GM19043 (cell line): ENCODE data around the gene CELSR2.

Experiments
- ATAC-seq: cut with Tn5 transposase; IDR thresholded peaks from one replicate; pipeline ENCODE4 v1.9.1; 2021; ENCODE audit warnings: low read depth; ENCODE audit not compliant: unreplicated experiment

CELSR2 gene

GRCh38 chr1:109251277-109252166, 2.2 kb downstream of the CELSR2 start:
- no peak for ATAC-seq

GRCh38 chr1:109252167-109252892, 3.0 kb downstream of the CELSR2 start:
- ATAC-seq, result no peak

DNA sequence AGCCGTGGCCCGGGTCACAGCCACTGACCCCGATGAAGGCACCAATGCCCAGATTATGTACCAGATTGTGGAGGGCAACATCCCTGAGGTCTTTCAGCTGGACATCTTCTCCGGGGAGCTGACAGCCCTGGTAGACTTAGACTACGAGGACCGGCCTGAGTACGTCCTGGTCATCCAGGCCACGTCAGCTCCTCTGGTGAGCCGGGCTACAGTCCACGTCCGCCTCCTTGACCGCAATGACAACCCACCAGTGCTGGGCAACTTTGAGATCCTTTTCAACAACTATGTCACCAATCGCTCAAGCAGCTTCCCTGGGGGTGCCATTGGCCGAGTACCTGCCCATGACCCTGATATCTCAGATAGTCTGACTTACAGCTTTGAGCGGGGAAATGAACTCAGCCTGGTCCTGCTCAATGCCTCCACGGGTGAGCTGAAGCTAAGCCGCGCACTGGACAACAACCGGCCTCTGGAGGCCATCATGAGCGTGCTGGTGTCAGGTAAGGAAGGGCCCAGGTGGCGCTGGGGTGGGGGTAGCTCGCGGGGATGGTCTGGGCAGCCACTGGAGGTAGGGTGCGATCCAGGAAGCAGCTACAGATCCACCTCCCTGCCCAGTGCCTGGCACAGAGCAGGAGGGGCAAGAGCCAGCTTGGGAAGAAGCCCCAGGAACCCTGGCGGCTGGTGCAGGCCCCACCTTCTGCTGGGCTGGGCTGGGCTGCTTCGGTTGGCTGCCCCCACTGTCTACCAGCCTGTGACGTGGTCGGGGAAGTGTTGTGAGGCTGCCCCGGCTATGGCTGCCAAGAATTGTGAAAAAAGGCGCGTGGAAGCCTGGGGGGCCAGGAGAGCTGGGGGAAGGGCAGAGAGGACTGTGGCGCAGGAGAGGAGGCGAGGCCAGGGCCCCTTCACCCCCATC, 3.8 kb downstream of the CELSR2 start:
- no peak for ATAC-seq

GRCh38 chr1:109253803-109254620, 4.7 kb downstream of the CELSR2 start:
- ATAC-seq, result no peak

- no peak for ATAC-seq
These were observed 5.3 kb downstream of the CELSR2 start for GRCh38 chr1:109254621-109255096.

DNA sequence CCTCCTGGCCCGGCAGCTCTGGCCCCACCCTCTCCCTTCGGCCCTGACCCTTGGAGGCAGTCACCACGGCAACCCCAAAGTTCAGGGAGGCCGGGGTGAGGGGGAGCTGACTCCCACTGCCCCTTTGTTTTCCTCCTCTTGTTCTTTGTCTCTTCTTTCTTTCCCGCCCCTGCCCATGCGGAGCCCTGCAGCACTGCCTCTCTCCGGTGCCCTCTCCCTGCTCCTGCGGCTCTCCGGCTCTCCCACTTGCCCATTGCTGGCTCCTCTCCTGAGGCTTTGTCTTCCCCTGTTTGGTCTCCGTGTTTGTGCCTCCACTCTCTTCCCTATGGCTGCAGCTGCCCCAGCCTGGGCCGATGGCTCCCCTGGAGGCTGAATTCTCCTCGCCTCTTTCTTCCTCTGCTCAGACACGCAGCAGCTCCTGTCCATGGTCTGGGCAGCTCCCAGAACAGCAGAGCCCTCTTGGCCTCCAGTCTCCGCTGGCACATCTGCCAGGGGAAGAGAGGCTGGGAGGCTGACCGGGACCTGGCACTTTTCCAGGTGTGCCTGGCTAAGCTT, 5.8 kb downstream of the CELSR2 start:
- ATAC-seq, result no peak

- ATAC-seq, result no peak
These were observed 6.3 kb downstream of the CELSR2 start for GRCh38 chr1:109255678-109256077.

DNA sequence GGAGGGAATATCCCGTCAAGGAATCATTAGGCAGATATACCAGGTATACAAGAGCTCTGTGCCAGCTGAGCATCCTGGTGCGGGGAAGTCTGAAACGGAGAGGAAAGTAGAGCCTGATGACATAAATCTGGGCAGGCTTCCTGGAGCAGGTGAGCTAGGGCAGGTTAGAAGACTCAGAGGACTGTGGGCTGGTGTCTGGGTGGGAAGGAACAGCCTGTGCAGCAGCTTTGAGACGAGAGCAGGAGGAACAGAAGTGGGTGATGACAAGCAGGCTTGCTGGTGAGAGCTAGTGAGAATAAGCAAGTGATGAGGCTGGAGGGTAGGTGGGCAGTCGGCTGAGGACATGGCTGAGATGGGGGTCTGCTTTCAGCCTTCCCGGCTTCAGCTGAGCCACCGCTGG, 6.7 kb downstream of the CELSR2 start:
- no peak for ATAC-seq

GRCh38 chr1:109256971-109257681, 7.8 kb downstream of the CELSR2 start:
- no peak for ATAC-seq

DNA sequence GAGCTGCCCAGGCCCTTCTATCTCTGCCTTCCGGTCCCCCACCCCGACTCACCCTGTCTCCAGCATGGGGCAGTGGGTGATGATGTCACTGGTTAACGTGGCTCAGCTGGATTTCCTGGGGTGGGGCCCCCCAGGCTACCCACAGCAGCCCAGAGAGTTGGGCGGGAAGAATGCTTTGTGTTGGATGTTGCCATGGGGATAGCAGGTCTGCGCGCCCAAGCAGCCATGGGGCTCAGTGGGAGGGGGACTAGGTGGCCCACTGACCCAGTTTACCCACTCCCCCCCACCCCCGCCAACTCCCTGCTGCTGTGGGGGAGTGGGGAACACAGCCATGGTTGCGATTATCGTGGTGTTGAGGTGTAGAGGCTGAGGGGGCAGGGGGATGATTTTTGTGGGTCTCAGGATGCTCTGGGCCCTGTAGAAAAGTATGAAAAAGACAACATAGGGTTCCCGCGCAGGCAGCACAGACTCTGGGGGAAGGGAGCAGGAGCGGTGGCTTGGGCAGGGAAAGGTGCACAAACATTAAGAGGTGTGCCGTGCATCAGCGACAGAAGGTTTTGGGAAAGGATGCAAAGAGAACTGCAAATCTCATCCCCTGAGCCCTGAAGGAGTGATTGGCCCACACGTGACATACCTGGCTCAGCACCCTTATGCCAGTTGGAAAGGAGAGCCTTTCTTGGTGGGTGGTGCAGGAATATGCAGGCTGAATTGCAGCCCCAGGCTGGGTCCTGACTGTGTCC, 8.5 kb downstream of the CELSR2 start:
- ATAC-seq, result no peak

DNA sequence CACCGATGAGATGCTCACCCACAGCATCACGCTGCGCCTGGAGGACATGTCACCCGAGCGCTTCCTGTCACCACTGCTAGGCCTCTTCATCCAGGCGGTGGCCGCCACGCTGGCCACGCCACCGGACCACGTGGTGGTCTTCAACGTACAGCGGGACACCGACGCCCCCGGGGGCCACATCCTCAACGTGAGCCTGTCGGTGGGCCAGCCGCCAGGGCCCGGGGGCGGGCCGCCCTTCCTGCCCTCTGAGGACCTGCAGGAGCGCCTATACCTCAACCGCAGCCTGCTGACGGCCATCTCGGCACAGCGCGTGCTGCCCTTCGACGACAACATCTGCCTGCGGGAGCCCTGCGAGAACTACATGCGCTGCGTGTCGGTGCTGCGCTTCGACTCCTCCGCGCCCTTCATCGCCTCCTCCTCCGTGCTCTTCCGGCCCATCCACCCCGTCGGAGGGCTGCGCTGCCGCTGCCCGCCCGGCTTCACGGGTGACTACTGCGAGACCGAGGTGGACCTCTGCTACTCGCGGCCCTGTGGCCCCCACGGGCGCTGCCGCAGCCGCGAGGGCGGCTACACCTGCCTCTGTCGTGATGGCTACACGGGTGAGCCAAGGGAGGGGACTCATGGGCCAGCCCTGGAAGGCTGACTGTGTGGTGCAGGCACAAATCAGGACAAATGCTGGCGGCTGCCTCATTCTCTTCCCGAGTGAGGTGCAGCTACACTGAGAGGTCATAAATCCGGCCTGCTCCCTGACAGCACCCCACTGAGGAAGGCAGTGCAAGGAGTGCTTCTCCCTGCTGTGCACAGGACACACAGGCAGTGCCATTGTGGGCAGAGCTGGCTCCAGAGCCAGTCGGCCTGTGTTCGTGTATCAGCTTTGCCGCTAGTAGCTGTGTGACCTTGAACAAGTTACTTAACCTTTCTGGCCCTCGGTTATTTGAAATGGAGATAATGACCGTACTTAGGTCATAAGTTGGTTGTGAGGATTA, 9.4 kb downstream of the CELSR2 start:
- no peak for ATAC-seq

DNA sequence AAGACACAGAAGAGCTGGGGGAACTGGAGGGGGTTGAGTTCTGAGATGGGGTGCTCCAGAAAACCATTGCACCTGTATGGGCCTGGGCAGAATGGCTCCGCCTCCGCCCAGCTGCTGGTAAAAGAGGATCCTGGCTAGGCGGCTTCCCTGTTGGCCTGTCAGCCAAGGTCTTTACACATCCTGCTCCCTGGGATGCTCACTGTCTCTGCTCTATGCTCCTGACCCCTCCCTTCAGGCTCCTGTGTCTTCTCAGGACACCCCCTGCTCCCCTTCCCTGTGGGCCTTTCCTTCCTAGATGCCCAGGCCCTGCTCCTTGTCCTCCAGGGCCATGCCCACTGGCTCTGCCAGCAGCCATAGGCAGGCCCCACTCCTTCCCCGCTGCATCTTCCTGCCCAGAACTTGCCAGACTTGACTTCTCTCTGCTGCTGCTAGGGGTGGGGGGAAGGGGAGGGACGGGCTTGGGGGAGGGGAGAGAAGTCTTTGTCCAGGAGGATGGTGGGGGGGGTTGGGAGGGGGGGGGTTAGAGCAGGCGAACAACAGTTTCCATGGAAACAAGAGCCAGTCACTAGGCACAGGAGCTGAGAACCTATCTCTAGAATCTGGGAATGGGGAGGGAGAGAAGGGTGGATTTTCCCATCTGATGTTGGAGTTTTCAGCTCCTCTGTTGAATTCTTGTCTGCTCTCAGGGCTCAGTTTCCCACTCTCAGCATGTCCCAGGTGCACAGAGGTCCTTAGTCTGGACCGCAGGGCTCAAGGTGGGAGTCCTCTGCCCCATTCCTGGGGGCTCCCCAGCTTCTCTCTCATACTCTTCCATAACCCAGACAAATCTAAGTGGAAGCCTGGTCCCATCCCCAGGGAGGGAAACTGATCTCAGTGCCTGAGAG, 10.6 kb downstream of the CELSR2 start:
- no peak for ATAC-seq

- ATAC-seq, result no peak
These were observed 11.7 kb downstream of the CELSR2 start for GRCh38 chr1:109261006-109261405.

- no peak for ATAC-seq
These were observed 12.2 kb downstream of the CELSR2 start for GRCh38 chr1:109261578-109261977.

GRCh38 chr1:109262231-109263055, 13.1 kb downstream of the CELSR2 start:
- no peak for ATAC-seq
